Natural killer cell (primary cell): Measurements from ENCODE around the gene MT1A. TPM values are rescaled to one million over a fixed set of nuclear protein-coding genes. Genes with fewer than 3 reads are reported as not detected.

ENCODE experiments used
- ATAC-seq, 3 donors: fragments of 150-1000 bp in 2 of 3; fragments of 200-7000 bp in 1 of 3; cut with Tn5 transposase; 1 replicate in 1 of 3; 2 replicates in 2 of 3; pipeline ENCODE4 v1.10.0; 2021; ENCODE audit warnings: mild to moderate bottlenecking in 2 of 3, moderate library complexity in 2 of 3
- DNase-seq, 2 donors: peaks; one replicate each; pipeline versions ENCODE4 v3.0.0 to v3.0.0-alpha.2; 2013 to 2021; ENCODE audit warnings: mixed read lengths in 1 of 2
- H3K27ac ChIP-seq: one replicate; pipeline ENCODE4 v1.5.1; 2013; ENCODE audit warnings: mild to moderate bottlenecking, low read length
- H3K27me3 ChIP-seq: one replicate; pipeline ENCODE4 v1.6.1; 2013; ENCODE audit warnings: low read length; ENCODE audit not compliant: control insufficient read depth, insufficient read depth
- H3K36me3 ChIP-seq: one replicate; pipeline ENCODE4 v1.6.1; 2013; ENCODE audit warnings: low read length; ENCODE audit not compliant: control insufficient read depth, insufficient read depth
- H3K4me1 ChIP-seq: one replicate; pipeline ENCODE4 v1.6.1; 2013; ENCODE audit warnings: low read length; ENCODE audit not compliant: control insufficient read depth, insufficient read depth
- H3K4me3 ChIP-seq: one replicate; pipeline ENCODE4 v1.5.1; 2013; ENCODE audit warnings: low read length
- H3K9me3 ChIP-seq: one replicate; pipeline ENCODE4 v1.6.1; 2013; ENCODE audit warnings: low read length; ENCODE audit not compliant: control insufficient read depth, insufficient read depth
- H3K27ac Mint-ChIP-seq, 2 donors: one replicate each; pipeline ENCODE4 v1.8.0; 2022; ENCODE audit warnings: mild to moderate bottlenecking in 2 of 2, mixed read lengths in 2 of 2, moderate library complexity in 1 of 2
- H3K27me3 Mint-ChIP-seq, 2 donors: one replicate each; pipeline ENCODE4 v1.8.0; 2022; ENCODE audit warnings: low read depth in 2 of 2, mixed read lengths in 2 of 2
- H3K36me3 Mint-ChIP-seq: one replicate; pipeline ENCODE4 v1.8.0; 2022; ENCODE audit warnings: mixed read lengths
- H3K4me1 Mint-ChIP-seq, 2 donors: one replicate each; pipeline ENCODE4 v1.8.0; 2022; ENCODE audit warnings: mixed read lengths in 2 of 2
- H3K4me3 Mint-ChIP-seq: one replicate; pipeline ENCODE4 v1.8.0; 2022; ENCODE audit warnings: mild to moderate bottlenecking, moderate library complexity, mixed read lengths
- H3K9me3 Mint-ChIP-seq, 2 donors: one replicate each; pipeline ENCODE4 v1.8.0; 2022; ENCODE audit warnings: mixed read lengths in 2 of 2
- WGBS: methylation state at CpG from one replicate; pipeline ENCODE4 v1.1.7; 2013; ENCODE audit warnings: missing lambda C conversion rate; ENCODE audit not compliant: insufficient coverage; 5-methylcytosine and 5-hydroxymethylcytosine counted together
- intact Hi-C: fragments of 100-400 bp; cut with micrococcal nuclease; formaldehyde crosslinking; loops from one replicate; pipeline ENCODE4 v1.14.2; 2022
- total RNA-seq, 4 donors: library from RNA; stranded (reverse); fragments of 120-200 nt in 1 of 4; gene quantifications; one replicate each; pipeline versions ENCODE4 v1.2.3 to v1.2.4, GENCODE V29; 2013 to 2022
- TF ChIP-seq, protein P1 (sequence below): fragments of 200-600 bp; IDR thresholded peaks from one replicate; pipeline ENCODE4 v1.8.0; 2022; ENCODE audit warnings: antibody characterized with exemption

MT1A gene
- total RNA-seq, 3 donors from 2014 or later (not counting 1 experiment from before 2014, with no cell fraction given) = not detected

GRCh38 chr16:56591377-56592060 is 46.9 kb upstream of the MT1A start:
- H3K9me3 ChIP-seq = no peaks in the 10 kb centered on the region
- Mint-ChIP-seq H3K27ac (no peak overlapping the region), H3K36me3 (no peaks in the 10 kb centered on the region), H3K27me3 (peaks cover 32 to 34% of the 10 kb centered on the region in 2 donors), H3K4me3 (no peak overlapping the region), H3K9me3 (no peaks in the 10 kb centered on the region), H3K4me1 (peaks cover 0 to 14% of the 10 kb centered on the region in 2 donors)
- H3K36me3 ChIP-seq = no peaks in the 10 kb centered on the region
- peaks cover 12% of the 10 kb centered on the region for H3K27me3 ChIP-seq
- H3K4me1 ChIP-seq = peaks cover 7% of the 10 kb centered on the region
- TF ChIP-seq, protein P1, sequence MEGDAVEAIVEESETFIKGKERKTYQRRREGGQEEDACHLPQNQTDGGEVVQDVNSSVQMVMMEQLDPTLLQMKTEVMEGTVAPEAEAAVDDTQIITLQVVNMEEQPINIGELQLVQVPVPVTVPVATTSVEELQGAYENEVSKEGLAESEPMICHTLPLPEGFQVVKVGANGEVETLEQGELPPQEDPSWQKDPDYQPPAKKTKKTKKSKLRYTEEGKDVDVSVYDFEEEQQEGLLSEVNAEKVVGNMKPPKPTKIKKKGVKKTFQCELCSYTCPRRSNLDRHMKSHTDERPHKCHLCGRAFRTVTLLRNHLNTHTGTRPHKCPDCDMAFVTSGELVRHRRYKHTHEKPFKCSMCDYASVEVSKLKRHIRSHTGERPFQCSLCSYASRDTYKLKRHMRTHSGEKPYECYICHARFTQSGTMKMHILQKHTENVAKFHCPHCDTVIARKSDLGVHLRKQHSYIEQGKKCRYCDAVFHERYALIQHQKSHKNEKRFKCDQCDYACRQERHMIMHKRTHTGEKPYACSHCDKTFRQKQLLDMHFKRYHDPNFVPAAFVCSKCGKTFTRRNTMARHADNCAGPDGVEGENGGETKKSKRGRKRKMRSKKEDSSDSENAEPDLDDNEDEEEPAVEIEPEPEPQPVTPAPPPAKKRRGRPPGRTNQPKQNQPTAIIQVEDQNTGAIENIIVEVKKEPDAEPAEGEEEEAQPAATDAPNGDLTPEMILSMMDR = no peak
- 70% methylated on average over 3 of the region's 4 CpGs for WGBS
- ATAC-seq (no peak), DNase-seq (no peak)
- no peak overlapping the region for H3K4me3 ChIP-seq
- H3K27ac ChIP-seq = no peak overlapping the region
- intact Hi-C loops = no loop called here

DNA sequence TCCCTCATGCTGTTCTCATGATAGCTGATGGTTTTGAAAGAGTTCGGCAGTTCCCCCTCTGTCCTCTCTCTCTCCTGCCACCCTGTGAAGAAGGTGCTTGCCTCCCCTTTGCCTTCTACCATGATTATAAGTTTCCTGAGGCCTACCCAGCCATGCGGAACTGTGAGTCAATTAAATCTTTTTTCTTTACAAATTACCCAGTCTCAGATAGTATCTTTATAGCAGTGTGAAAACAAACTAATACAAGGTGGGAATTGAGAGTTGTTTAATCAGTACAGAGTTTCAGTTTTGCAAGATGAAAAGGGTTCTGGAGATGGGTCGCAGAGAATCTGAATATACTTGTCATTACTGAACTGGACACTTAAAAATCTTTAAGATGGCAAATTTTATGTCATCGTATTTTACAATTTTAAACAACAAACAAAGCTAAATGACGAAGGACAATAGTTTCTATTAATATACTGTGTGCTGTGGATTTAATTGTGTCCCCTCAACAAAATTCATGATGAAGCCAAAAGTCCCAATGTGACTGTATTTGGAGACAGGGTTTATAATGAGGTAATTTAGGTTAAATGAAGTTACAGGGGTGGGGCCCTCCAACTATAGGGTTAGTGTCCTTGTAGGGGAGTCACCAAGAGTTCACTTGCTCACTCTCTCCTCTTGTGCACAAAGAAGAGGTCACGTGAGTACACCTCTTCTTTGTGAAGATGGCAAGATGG is 44.7 kb upstream of the MT1A start:
- intact Hi-C loops = no loop called here
- Histone ChIP-seq H3K27me3 (peaks cover 12% of the 10 kb centered on the region), H3K36me3 (no peaks in the 10 kb centered on the region), H3K4me3 (no peak overlapping the region), H3K4me1 (peaks cover 7% of the 10 kb centered on the region), H3K9me3 (no peaks in the 10 kb centered on the region), H3K27ac (no peak overlapping the region)
- no peak overlapping the region for H3K27ac Mint-ChIP-seq
- DNase-seq = no peak
- no peaks in the 10 kb centered on the region for H3K36me3 Mint-ChIP-seq
- ATAC-seq = no peak
- TF ChIP-seq, protein P1 = no peak
- H3K27me3 Mint-ChIP-seq = peaks cover 28 to 31% of the 10 kb centered on the region in 2 donors
- H3K9me3 Mint-ChIP-seq = no peaks in the 10 kb centered on the region
- no peak overlapping the region for H3K4me3 Mint-ChIP-seq
- H3K4me1 Mint-ChIP-seq = peaks cover 0 to 13% of the 10 kb centered on the region in 2 donors
- WGBS = 91% methylated on average over 3 of the region's 6 CpGs

DNA sequence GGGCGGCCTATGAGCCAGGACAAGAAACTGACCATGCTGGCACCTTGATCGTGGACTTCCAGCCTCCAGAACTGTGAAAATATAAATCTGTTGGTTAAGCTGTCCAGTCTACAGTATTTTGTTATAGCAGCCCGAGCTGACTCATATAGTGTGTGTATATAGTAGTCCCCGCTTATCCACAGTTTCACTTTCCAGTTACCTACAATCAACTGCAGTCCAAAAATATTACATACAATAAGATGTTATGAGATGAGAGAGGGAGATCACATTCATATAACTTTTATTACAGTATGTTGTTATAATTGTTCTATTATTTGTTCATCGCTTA is 44.2 kb upstream of the MT1A start:
- intact Hi-C loops = no loop called here
- no peak for ATAC-seq
- 94% methylated on average over 2 of the region's 5 CpGs for WGBS
- H3K36me3 Mint-ChIP-seq = no peaks in the 10 kb centered on the region
- H3K9me3 Mint-ChIP-seq = no peaks in the 10 kb centered on the region
- H3K27ac Mint-ChIP-seq = no peak overlapping the region
- no peak overlapping the region for H3K27ac ChIP-seq
- H3K36me3 ChIP-seq = no peaks in the 10 kb centered on the region
- peaks cover 12% of the 10 kb centered on the region for H3K27me3 ChIP-seq
- no peak for DNase-seq
- TF ChIP-seq, protein P1 = no peak
- no peaks in the 10 kb centered on the region for H3K9me3 ChIP-seq
- no peak overlapping the region for H3K4me3 ChIP-seq
- peaks cover 0 to 10% of the 10 kb centered on the region in 2 donors for H3K4me1 Mint-ChIP-seq
- H3K4me1 ChIP-seq = peaks cover 7% of the 10 kb centered on the region
- no peak overlapping the region for H3K4me3 Mint-ChIP-seq
- H3K27me3 Mint-ChIP-seq = peaks cover 25 to 27% of the 10 kb centered on the region in 2 donors
